SK-N-SH treated with all-trans-retinoic acid at 6 μM for 48 hours (cell line): Measurements from ENCODE around the gene GFPT2.

Experiments used
- ESRRG ChIP-seq: fragments of 250-450 bp; sonication (Bioruptor Pico); IDR thresholded peaks from 2 replicates; pipeline ENCODE4 v1.6.1; 2021; ENCODE audit warnings: mild to moderate bottlenecking
- RARB ChIP-seq: fragments of 250-450 bp; sonication (Bioruptor Pico); IDR thresholded peaks from 2 replicates; pipeline ENCODE4 v1.8.0; 2021; ENCODE audit warnings: mild to moderate bottlenecking, moderate library complexity
- SNAI2 ChIP-seq: fragments of 250-450 bp; sonication (Bioruptor Pico); IDR thresholded peaks from 2 replicates; pipeline ENCODE4 v1.5.0; 2020; ENCODE audit warnings: mild to moderate bottlenecking, moderate library complexity
- ZC3H10 ChIP-seq: fragments of 250-450 bp; sonication (Bioruptor Pico); IDR thresholded peaks from 2 replicates; pipeline ENCODE4 v1.5.1; 2021; ENCODE audit warnings: mild to moderate bottlenecking, moderate library complexity
- ZNF70 ChIP-seq: fragments of 450-650 bp; formaldehyde crosslinking; IDR thresholded peaks from 2 replicates; pipeline ENCODE4 v1.5.0; 2020; ENCODE audit warnings: mild to moderate bottlenecking, moderate library complexity
- TF ChIP-seq, protein P1 (sequence below): fragments of 250-450 bp; sonication (Bioruptor Pico); IDR thresholded peaks from 2 replicates; pipeline ENCODE4 v1.8.0; 2020; ENCODE audit warnings: mild to moderate bottlenecking, moderate library complexity, borderline replicate concordance
- TF ChIP-seq, protein P2 (sequence below): fragments of 250-450 bp; sonication (Bioruptor Pico); IDR thresholded peaks from 2 replicates; pipeline ENCODE4 v1.5.1; 2020; ENCODE audit warnings: low read depth, mild to moderate bottlenecking, moderate library complexity

DNA sequence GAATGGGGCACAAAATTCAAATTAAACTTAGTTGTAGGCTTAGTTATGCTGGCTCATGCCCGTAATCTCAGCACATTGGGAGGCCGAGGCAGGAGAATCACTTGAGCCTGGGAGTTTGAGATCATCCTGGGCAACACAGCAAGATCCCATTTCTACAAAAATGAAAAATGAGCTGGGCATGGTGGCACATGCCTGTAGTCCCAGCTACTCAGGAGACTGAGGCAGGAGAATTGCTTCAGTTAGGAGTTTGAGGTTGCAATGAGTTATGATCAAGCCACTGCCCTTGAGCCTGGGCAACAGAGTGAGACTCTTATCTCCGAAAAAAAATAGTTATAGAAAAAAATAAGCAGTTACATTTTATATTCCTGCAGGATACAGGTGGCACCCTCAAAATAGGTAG, 20.7 kb upstream of the GFPT2 start:
- TF ChIP-seq, protein P1, sequence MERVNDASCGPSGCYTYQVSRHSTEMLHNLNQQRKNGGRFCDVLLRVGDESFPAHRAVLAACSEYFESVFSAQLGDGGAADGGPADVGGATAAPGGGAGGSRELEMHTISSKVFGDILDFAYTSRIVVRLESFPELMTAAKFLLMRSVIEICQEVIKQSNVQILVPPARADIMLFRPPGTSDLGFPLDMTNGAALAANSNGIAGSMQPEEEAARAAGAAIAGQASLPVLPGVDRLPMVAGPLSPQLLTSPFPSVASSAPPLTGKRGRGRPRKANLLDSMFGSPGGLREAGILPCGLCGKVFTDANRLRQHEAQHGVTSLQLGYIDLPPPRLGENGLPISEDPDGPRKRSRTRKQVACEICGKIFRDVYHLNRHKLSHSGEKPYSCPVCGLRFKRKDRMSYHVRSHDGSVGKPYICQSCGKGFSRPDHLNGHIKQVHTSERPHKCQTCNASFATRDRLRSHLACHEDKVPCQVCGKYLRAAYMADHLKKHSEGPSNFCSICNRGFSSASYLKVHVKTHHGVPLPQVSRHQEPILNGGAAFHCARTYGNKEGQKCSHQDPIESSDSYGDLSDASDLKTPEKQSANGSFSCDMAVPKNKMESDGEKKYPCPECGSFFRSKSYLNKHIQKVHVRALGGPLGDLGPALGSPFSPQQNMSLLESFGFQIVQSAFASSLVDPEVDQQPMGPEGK (CRISPR knock-in tag) = no peak
- TF ChIP-seq, protein P2, sequence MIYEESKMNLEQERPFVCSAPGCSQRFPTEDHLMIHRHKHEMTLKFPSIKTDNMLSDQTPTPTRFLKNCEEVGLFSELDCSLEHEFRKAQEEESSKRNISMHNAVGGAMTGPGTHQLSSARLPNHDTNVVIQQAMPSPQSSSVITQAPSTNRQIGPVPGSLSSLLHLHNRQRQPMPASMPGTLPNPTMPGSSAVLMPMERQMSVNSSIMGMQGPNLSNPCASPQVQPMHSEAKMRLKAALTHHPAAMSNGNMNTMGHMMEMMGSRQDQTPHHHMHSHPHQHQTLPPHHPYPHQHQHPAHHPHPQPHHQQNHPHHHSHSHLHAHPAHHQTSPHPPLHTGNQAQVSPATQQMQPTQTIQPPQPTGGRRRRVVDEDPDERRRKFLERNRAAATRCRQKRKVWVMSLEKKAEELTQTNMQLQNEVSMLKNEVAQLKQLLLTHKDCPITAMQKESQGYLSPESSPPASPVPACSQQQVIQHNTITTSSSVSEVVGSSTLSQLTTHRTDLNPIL = no peak
- TF ChIP-seq RARB (CRISPR knock-in tag) = no peak
- TF ChIP-seq SNAI2 = no peak
- no peak for TF ChIP-seq ZNF70 (CRISPR knock-in tag)
- no peak for TF ChIP-seq ESRRG (CRISPR knock-in tag)
- no peak for TF ChIP-seq ZC3H10 (CRISPR knock-in tag)
